Myocyte (in vitro differentiated cells): Measurements from ENCODE around the gene KRTAP27-1. TPM values are rescaled to one million over a fixed set of nuclear protein-coding genes. Genes with fewer than 3 reads are reported as not detected.

Experiments
- DNase-seq: peaks from one replicate; pipeline ENCODE4 v3.0.0-alpha.2; 2012; ENCODE audit warnings: low read depth
- polyA plus RNA-seq: library from polyadenylated mRNA; unstranded; fragments of >200 nt; gene quantifications from one replicate; pipeline ENCODE4 v1.2.1, GENCODE V29; 2012; ENCODE audit warnings: missing spikeins
- total RNA-seq: library from RNA; depleted of rRNA; stranded (reverse); fragments of >200 nt; gene quantifications from 2 replicates; pipeline ENCODE4 v1.2.3, GENCODE V29; 2014

The KRTAP27-1 gene, protein sequence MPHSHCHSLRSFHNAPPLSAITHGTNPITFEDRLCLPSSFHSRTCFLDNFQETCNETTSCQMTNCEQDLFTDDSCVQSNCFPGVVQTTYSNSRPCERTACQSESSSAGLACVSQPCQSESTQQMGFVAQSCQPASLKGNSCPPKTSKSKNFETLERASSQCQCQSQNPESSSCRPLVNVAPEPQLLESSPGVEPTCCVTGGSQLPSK
- not detected in 2 replicates for total RNA-seq
- not detected for polyA plus RNA-seq

GRCh38 chr21:30337276-30337744, at the start of gene KRTAP27-1:
KRTAP27-1 (minus strand) TSS chr21:30337694; CDS start chr21:30337668, 26 bp downstream.
- no peak for DNase-seq

DNA sequence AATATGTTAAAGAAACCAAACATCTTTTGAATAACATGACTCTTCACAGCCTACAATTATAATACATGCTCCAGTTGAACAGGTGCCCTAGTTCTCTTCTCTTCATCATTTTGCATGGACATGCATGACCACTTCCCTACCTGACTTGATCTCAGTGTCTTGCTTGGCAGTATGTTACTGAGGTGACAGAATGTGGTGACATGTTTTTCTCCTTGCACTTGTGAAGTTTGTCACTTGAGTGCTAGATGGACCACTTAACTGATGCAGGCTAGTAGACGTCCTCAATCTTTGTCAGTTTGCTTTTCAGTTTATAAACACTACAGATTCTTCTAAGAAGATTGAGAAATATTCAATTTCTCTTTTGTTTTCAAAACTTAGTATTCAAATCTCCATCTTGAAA, 44.7 kb upstream of the KRTAP27-1 start:
- DNase-seq: no peak

- no peak for DNase-seq
Measured at GRCh38 chr21:30372139-30372770, 34.8 kb upstream of the KRTAP27-1 start, which contains the start of gene KRTAP13-2. KRTAP13-2 (minus strand) TSS chr21:30372271; CDS start chr21:30372213, 58 bp downstream.

- DNase-seq: no peak
Measured at GRCh38 chr21:30355906-30356305, 18.4 kb upstream of the KRTAP27-1 start.

- DNase-seq: no peak
Measured at GRCh38 chr21:30354308-30355005, 17.0 kb upstream of the KRTAP27-1 start.

DNA sequence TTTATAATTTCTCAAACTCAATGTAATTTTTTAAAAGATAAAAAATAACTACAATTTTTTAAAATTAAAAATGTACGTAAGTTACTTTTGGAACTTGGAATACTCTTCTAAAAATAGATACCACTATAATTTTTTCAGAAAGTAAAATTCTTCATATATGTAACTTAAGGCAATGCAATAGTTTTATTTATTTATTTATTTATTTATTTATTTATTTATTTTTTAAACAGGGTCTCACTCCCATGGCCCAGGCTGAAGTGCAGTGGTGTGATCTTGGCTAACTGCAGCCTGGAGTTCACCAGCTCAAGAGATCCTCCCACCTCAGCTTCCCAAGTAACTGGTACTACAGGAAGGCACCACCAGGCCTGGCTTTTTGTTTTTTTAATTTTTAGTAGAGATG, 14.0 kb upstream of the KRTAP27-1 start:
- DNase-seq: no peak

GRCh38 chr21:30349572-30349971, 12.1 kb upstream of the KRTAP27-1 start:
- DNase-seq: no peak

DNA sequence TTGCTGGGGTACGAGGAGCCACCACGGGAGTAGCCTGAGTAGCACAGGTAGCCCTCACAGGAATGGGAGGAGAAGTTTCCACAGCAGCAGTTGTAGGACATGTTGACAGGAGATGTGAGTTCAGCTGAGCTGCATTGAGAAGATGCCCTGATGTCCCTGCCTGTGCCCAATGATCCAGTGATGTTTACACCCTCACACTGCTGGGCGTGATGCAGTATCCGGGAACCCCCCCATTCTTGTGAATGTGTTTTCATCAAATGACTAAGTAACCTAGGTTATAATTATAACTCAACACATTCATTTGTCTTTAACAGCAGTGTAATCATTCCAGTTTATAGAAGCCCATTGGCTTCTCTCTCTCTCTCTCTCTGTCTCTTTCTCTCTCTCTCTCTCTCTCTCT, 11.0 kb upstream of the KRTAP27-1 start, which contains the start of gene KRTAP23-1:
TSS of gene KRTAP23-1 (minus strand) at position 101 of the 400 bp plus-strand sequence. CDS start at position 101, 0 bp downstream.
- DNase-seq: no peak

DNA sequence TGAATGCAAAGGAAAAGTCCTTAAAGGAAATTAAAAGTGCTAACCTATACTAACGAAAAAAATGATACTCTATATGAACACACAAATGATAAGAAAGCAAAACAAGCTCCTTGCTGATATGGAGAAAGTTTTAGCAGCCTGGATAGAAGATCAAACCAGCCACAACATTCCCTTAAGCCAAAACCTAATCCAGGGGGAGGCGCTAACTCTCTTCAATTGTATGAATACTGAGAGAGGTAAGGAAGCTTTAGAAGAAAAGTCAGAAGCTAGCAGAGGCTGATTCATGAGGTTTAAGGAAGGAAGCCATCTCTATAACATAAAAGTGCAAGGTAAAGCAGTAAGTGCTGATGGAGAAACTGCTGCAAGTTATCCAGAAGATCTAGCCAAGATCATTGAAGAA, 7.5 kb upstream of the KRTAP27-1 start:
- no peak for DNase-seq

GRCh38 chr21:30340714-30341573, 3.5 kb upstream of the KRTAP27-1 start:
- DNase-seq: peak; percentile 6

- no peak for DNase-seq
Measured at GRCh38 chr21:30338717-30339116, 1.2 kb upstream of the KRTAP27-1 start.

DNA sequence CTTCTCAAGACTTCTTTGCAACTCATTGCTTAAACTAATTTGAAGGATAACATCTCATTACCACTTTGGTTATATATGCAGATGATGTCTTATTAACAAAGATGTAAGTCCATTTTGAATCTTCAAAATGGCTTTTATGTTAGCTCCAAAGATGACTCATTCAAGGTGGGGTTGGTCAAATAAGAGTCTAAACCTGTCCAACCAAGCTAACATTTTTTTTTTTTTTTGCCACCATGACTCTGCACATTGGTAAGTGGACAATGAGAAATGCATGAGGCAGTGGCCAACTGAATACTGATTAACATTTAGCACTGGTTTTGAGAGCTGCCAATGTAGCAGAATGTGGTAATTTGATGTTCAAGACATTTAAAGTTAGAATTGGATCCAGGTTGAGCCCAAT, 278 bp upstream of the KRTAP27-1 start:
- no peak for DNase-seq

DNA sequence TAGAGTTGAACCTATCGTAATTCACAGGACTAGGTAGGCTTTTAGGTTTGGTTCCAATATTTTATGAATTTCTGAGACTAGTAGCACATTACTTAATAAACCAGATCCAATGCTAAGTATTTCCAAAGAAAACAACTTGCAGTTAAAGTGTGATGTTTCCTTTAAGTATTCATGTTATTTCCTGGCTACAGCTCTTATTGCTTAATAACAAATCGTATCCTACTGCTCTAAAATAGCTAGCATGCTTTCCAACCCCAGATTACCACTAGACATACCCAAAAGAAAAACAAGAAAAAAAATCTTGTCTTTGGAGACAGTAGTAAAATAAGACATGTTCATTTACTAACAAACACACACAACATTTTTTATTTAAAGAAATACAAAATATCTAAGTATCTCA, 898 bp downstream of the KRTAP27-1 start:
- no peak for DNase-seq

DNA sequence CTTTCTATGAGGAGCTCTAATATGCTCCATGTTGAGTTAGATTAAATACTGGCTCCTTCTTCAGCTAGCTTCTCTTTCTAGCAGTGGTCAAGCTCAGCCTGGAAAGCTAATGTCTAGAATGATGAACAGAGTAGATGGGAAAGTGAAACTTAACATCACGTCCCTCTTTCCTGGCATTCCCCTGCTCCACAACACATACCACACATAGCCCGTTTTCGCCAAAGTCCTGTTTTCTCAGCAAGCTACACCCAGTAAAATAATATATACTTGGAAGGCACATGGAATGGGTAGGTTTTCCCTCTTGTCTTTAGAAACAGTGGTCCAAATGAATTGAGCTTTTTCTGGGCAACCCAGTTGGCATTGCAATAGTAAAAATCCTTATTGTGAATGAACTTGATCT, 3.8 kb downstream of the KRTAP27-1 start:
- no peak for DNase-seq

DNA sequence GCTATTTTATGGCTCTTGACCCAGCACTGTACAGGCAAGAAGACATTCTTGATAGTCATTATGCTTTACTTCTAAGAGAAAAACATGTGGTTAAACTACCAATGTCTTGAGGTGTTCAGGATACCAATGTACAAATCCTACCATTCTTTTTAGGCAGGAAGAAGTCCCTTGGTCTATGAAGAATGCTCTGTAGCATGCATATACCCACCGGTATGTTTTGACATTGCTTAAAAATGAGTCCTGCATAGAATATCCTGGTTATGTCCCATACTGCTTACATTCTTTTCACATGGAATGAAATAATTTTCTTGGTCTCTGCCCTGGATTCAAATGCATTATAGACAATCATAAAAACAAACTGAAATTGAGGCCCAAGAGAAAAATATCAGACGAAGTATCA, 4.8 kb downstream of the KRTAP27-1 start:
- no peak for DNase-seq

DNA sequence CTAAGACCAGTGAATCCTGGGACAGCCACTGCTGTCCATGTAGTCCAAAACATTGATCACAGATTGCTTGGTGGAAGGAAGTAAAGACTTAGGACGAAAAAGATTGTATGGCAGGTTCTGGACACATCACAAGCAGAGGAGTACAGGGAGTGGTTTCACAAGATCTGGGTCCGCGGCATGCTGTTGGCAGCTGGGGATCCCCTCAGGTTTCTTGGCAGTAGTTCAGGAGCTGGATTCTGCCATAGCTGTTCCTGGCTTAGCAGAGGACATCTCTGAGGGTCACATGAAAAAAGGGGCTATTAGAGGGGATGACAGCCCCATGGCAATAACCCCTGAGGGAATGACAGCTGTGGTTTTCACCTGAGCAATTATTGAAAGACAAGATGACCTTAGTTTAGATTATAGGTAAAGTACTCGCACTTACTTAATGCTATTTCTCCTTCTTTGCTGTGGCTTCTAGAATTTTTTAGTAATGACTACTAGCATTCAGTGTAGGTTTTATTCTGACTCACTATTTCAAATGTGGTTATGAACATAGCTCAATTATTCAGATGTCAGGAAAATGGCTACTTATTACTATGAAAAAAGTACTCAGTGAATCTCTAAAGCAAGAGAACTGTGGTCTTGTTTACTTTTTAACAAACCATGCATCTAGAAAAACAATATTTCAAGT, 8.2 kb downstream of the KRTAP27-1 start:
- DNase-seq: no peak

- no peak for DNase-seq
Measured at GRCh38 chr21:30326390-30326789, 11.1 kb downstream of the KRTAP27-1 start.

GRCh38 chr21:30320215-30320614, 17.3 kb downstream of the KRTAP27-1 start, which contains the start of gene KRTAP26-1:
KRTAP26-1 (minus strand) TSS chr21:30320315; CDS start chr21:30320035, 280 bp downstream.
- DNase-seq: no peak

DNA sequence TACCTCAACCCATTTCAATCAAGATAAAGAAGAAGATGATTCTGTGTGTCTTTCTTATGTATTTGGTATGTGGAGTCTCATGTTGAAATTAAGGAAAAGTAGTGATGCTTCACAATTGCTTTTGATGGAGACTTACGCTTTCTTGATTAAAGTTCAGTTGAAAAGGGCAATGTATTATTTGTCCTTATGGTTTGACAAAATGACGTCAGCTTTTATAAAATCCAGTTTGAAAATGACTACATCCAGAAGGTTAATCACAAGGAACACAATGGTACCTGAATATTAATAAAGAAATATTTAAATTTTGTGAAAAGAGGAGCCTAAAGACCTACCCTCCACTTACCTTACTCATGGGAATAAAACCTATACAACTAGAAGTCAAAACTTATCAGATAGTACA, 21.8 kb downstream of the KRTAP27-1 start:
- DNase-seq: no peak

- no peak for DNase-seq
Measured at GRCh38 chr21:30306884-30307283, 30.6 kb downstream of the KRTAP27-1 start.
